ENCODE results near the gene CBR4.
"Not testable (repeated sequence)": the region's sequence is repeated elsewhere in the genome, so short reads cannot be mapped to it uniquely, and the experiment has no call there.

The CBR4 gene

GRCh38 chr4:169010125-169011023 lies at the start of gene CBR4:
TSS of gene CBR4 (minus strand) at chr4:169010255. CDS start at chr4:169010089, 166 bp downstream.
- peak; percentile 95 for DNase-seq

GRCh38 chr4:169059306-169060211 lies 49.5 kb upstream of the CBR4 start:
- DNase-seq: no peak

GRCh38 chr4:169058312-169058711 lies 48.3 kb upstream of the CBR4 start:
- no peak for DNase-seq

GRCh38 chr4:169054879-169055278 lies 44.8 kb upstream of the CBR4 start:
- DNase-seq: no peak

GRCh38 chr4:169052594-169052945 lies 42.5 kb upstream of the CBR4 start:
- DNase-seq: no peak

GRCh38 chr4:169051761-169052593 lies 41.9 kb upstream of the CBR4 start:
- DNase-seq: no peak

- DNase-seq: no peak
These were observed 41.1 kb upstream of the CBR4 start for GRCh38 chr4:169050881-169051760.

GRCh38 chr4:169050284-169050683 lies 40.2 kb upstream of the CBR4 start:
- DNase-seq: no peak

- DNase-seq: no peak
These were observed 38.9 kb upstream of the CBR4 start for GRCh38 chr4:169048868-169049414.

- DNase-seq: no peak
These were observed 37.9 kb upstream of the CBR4 start for GRCh38 chr4:169047956-169048355.

GRCh38 chr4:169045862-169046584 lies 36.0 kb upstream of the CBR4 start:
- no peak for DNase-seq

GRCh38 chr4:169044714-169045447 lies 34.8 kb upstream of the CBR4 start:
- DNase-seq: no peak

- no peak for DNase-seq
These were observed 32.6 kb upstream of the CBR4 start for GRCh38 chr4:169042608-169043007.

- DNase-seq: no peak
These were observed 30.7 kb upstream of the CBR4 start for GRCh38 chr4:169040559-169041261.

GRCh38 chr4:169039251-169039954 lies 29.3 kb upstream of the CBR4 start:
- DNase-seq: no peak

GRCh38 chr4:169037506-169037905 lies 27.5 kb upstream of the CBR4 start:
- no peak for DNase-seq

- DNase-seq: not testable (repeated sequence)
These were observed 26.0 kb upstream of the CBR4 start for GRCh38 chr4:169035871-169036620.

GRCh38 chr4:169033660-169034059 lies 23.6 kb upstream of the CBR4 start:
- DNase-seq: peak; percentile 6

All from stimulated activated CD4-positive, alpha-beta T cell treated with anti-CD3 and anti-CD28 coated beads, Interleukin-15, amount 100 ng/mL, for 24 hours (primary cell).